ENCODE results near the gene DECR2. TPM values are rescaled to one million over a fixed set of nuclear protein-coding genes. Genes with fewer than 3 reads are reported as not detected.

The DECR2 gene
- total and polyA plus RNA-seq, 9 of the 15 experiments (the other 6 are each of a cell fraction or from before 2014, with no cell fraction given): 1.0 to 31.9 (median 10.3) TPM

DNA sequence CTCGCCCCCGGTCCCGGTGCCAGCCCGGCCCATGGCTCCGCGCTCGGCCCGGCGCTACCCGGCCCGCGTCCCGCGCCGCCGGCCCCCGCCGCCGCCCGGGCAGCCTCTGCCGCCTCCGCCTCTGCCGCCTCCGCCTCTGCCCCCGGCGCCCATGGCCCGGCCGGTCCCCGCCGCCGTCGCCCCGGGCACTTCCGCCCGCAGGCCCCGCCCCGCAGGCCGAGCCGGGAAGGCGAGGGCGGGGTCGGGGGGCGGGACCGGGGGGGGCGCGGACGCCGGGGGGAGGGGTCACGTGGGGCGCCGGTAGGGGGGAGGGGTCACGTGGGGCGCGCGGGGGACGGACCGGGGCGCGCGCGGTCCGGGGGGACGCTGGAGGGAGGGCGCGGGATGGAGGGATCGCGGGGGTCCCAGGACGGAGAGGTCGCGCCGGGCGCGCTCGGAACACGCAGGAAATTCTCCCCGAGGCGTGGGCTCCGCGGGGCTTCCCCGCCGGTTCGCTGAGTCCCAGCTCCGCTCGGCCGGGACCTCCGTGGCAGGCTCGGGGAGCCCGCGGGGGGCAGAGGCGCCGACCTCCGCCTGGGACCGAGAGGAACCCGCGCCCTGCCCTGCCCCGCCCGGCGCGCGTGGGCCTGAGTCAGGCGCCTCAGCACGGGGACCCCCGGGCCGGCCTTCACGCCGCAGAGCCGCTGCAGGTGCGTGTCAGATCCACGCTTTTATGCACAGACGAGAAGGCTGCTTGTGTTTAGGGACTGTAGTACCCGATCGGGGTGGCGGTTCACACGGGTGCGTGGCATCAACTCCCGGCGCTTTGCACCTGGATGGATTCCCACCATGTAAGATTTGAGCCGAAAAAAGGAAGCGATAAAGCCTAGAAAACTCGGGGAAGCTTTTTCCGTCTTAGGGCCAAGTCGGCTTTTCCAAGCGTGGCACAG lies 19.6 kb upstream of the DECR2 start, which contains the start of gene PGAP6 (continued):
- TF ChIP-seq, protein P1, sequence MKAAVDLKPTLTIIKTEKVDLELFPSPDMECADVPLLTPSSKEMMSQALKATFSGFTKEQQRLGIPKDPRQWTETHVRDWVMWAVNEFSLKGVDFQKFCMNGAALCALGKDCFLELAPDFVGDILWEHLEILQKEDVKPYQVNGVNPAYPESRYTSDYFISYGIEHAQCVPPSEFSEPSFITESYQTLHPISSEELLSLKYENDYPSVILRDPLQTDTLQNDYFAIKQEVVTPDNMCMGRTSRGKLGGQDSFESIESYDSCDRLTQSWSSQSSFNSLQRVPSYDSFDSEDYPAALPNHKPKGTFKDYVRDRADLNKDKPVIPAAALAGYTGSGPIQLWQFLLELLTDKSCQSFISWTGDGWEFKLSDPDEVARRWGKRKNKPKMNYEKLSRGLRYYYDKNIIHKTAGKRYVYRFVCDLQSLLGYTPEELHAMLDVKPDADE (conservative IDR thresholded peaks at IDR 0.05; ENCODE audit: control insufficient read depth, low read depth, low read length): no peak
- TF ChIP-seq, protein P2, sequence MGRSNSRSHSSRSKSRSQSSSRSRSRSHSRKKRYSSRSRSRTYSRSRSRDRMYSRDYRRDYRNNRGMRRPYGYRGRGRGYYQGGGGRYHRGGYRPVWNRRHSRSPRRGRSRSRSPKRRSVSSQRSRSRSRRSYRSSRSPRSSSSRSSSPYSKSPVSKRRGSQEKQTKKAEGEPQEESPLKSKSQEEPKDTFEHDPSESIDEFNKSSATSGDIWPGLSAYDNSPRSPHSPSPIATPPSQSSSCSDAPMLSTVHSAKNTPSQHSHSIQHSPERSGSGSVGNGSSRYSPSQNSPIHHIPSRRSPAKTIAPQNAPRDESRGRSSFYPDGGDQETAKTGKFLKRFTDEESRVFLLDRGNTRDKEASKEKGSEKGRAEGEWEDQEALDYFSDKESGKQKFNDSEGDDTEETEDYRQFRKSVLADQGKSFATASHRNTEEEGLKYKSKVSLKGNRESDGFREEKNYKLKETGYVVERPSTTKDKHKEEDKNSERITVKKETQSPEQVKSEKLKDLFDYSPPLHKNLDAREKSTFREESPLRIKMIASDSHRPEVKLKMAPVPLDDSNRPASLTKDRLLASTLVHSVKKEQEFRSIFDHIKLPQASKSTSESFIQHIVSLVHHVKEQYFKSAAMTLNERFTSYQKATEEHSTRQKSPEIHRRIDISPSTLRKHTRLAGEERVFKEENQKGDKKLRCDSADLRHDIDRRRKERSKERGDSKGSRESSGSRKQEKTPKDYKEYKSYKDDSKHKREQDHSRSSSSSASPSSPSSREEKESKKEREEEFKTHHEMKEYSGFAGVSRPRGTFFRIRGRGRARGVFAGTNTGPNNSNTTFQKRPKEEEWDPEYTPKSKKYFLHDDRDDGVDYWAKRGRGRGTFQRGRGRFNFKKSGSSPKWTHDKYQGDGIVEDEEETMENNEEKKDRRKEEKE (IDR thresholded peaks at IDR 0.05; ENCODE audit: borderline replicate concordance in 1 of 2, control insufficient read depth in 1 of 2, low read depth in 2 of 2, low read length in 1 of 2): no peak
- TF ChIP-seq GABPB1 (CRISPR knock-in tag; IDR thresholded peaks at IDR 0.05) (peak; percentile 16; the same call in 1 of the 2 replicates), TAF9B (IDR thresholded peaks at IDR 0.05; ENCODE audit: partially characterized antibody) (no peak), KDM5B (IDR thresholded peaks at IDR 0.05; ENCODE audit: insufficient replicate concordance, low read depth, low read length) (peak; percentile 71), CTBP1 (IDR thresholded peaks at IDR 0.05; ENCODE audit: borderline replicate concordance) (peak; percentile 42; the same call in 1 of the 2 replicates), NCOA6 (IDR thresholded peaks at IDR 0.05) (no peak), ERF (CRISPR knock-in tag; IDR thresholded peaks at IDR 0.05) (no peak), JUND (IDR thresholded peaks at IDR 0.05; ENCODE audit: borderline replicate concordance, low read depth, low read length) (no peak), JUND (tag; IDR thresholded peaks at IDR 0.05; ENCODE audit: borderline replicate concordance, low read depth, low read length) (no peak), SIN3A (IDR thresholded peaks at IDR 0.05; ENCODE audit: borderline replicate concordance in 2 of 2, control insufficient read depth in 1 of 2, low read depth in 2 of 2, low read length in 2 of 2) (no peak; a peak in 1 of 4 replicates), PHF21A (IDR thresholded peaks at IDR 0.05; ENCODE audit: borderline replicate concordance, low read depth) (no peak), POLR2H (tag; IDR thresholded peaks at IDR 0.05; ENCODE audit: low read depth) (no peak), GTF2F1 (IDR thresholded peaks at IDR 0.05; ENCODE audit: low read depth, low read length) (no peak), STAT5B (CRISPR knock-in tag; IDR thresholded peaks at IDR 0.05) (no peak)
- TF ChIP-seq, protein P3, sequence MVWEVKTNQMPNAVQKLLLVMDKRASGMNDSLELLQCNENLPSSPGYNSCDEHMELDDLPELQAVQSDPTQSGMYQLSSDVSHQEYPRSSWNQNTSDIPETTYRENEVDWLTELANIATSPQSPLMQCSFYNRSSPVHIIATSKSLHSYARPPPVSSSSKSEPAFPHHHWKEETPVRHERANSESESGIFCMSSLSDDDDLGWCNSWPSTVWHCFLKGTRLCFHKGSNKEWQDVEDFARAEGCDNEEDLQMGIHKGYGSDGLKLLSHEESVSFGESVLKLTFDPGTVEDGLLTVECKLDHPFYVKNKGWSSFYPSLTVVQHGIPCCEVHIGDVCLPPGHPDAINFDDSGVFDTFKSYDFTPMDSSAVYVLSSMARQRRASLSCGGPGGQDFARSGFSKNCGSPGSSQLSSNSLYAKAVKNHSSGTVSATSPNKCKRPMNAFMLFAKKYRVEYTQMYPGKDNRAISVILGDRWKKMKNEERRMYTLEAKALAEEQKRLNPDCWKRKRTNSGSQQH (CRISPR knock-in tag; IDR thresholded peaks at IDR 0.05): no peak
- TF ChIP-seq, protein P4, sequence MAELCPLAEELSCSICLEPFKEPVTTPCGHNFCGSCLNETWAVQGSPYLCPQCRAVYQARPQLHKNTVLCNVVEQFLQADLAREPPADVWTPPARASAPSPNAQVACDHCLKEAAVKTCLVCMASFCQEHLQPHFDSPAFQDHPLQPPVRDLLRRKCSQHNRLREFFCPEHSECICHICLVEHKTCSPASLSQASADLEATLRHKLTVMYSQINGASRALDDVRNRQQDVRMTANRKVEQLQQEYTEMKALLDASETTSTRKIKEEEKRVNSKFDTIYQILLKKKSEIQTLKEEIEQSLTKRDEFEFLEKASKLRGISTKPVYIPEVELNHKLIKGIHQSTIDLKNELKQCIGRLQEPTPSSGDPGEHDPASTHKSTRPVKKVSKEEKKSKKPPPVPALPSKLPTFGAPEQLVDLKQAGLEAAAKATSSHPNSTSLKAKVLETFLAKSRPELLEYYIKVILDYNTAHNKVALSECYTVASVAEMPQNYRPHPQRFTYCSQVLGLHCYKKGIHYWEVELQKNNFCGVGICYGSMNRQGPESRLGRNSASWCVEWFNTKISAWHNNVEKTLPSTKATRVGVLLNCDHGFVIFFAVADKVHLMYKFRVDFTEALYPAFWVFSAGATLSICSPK (IDR thresholded peaks at IDR 0.05; ENCODE audit: borderline replicate concordance): no peak
- TF ChIP-seq, protein P5, sequence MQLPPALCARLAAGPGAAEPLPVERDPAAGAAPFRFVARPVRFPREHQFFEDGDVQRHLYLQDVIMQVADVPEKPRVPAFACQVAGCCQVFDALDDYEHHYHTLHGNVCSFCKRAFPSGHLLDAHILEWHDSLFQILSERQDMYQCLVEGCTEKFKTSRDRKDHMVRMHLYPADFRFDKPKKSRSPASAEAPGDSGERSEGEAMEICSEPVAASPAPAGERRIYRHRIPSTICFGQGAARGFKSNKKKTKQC (CRISPR knock-in tag; IDR thresholded peaks at IDR 0.05): no peak

All from K562 (cell line).